Effector memory CD8-positive, alpha-beta T cell (primary cell): Measurements from ENCODE around the gene CADM3.

Experiments
- ATAC-seq: fragments of 150-1000 bp; cut with Tn5 transposase; replicated peaks from 2 replicates; pipeline ENCODE4 v1.10.0; 2021; ENCODE audit warnings: mild to moderate bottlenecking, moderate library complexity
- DNase-seq, 3 experiments: peaks; one replicate each; pipeline ENCODE4 v3.0.0; 2021
- H3K27ac Mint-ChIP-seq, 2 donors: one replicate each; pipeline ENCODE4 v1.8.0; 2022; ENCODE audit warnings: mild to moderate bottlenecking in 2 of 2, mixed read lengths in 2 of 2, moderate library complexity in 2 of 2
- H3K27me3 Mint-ChIP-seq, 2 donors: one replicate each; pipeline ENCODE4 v1.8.0; 2022; ENCODE audit warnings: mixed read lengths in 2 of 2
- H3K36me3 Mint-ChIP-seq: one replicate; pipeline ENCODE4 v1.8.0; 2022; ENCODE audit warnings: mild to moderate bottlenecking, moderate library complexity, mixed read lengths; ENCODE audit not compliant: insufficient read depth
- H3K4me1 Mint-ChIP-seq, 2 donors: one replicate each; pipeline ENCODE4 v1.8.0; 2022; ENCODE audit warnings: low read depth in 2 of 2, mixed read lengths in 2 of 2
- H3K4me3 Mint-ChIP-seq, 2 donors: one replicate each; pipeline ENCODE4 v1.8.0; 2022; ENCODE audit warnings: mild to moderate bottlenecking in 2 of 2, mixed read lengths in 2 of 2, moderate library complexity in 2 of 2
- H3K9me3 Mint-ChIP-seq, 2 donors: one replicate each; pipeline ENCODE4 v1.8.0; 2022; ENCODE audit warnings: mixed read lengths in 2 of 2

The CADM3 gene

DNA sequence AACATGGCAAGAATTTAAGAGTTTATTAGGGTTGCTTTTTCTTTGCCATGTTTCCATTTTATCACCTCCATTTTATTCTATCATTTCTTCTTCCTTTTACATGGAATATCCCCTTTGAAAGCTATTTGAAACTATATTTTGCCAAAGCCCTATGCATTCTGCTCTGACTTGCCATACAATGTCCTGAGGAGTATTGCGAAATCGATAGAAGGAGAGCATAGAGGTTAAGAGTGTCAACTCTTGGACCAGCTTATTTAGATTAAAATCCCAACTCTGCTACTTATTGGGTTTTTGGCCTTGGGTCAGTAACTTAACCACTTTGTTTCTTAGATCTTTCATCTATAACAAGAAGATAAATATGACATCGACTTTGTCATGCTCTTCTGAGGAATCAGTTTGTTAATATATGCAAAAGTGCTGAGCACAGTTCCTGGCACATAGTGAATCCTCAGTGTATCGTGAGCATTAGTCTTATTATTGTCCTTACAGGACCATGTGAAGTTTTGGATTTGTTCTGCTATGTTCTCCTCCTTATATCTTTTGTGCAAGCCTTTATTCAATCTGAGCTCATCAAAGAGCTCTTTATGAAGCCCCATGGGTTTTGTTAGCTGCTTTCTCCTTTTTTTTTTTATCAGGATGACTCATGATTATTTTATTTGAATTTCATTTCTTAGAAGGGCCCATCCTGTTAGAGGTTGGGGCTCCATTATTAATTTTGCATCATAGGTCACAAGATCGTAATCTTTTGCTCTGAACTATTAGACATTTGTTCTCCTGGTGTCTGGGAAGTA lies 50.9 kb downstream of the CADM3 start:
- Mint-ChIP-seq H3K4me1 (no peaks in the 10 kb centered on the region), H3K27me3 (peaks cover 60 to 69% of the 10 kb centered on the region in 2 donors), H3K4me3 (no peak overlapping the region), H3K27ac (no peak overlapping the region), H3K36me3 (peaks cover 2% of the 10 kb centered on the region), H3K9me3 (no peaks in the 10 kb centered on the region)
- ATAC-seq (no peak), DNase-seq (no peak)

DNA sequence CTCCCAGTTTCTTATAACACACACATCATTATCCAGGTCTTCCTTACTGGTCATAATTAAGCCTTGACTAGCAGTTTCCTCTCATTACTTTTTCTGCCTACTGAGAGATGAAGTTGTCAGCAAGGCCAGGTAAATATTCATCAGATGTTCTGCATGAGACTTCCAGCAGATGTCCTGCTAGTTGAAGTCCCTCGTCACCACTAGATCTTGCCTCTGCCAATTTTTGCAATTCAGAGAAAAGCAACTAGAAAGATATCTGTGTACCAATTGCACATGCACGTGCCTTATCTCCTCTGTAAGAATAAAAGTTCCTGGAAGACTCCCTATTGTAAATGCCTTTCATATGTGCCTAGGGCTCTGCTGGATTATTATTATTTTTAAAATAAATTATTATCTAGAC lies 51.6 kb downstream of the CADM3 start:
- no peak for DNase-seq
- H3K9me3 Mint-ChIP-seq = no peaks in the 10 kb centered on the region
- no peaks in the 10 kb centered on the region for H3K4me1 Mint-ChIP-seq
- H3K36me3 Mint-ChIP-seq = peaks cover 2% of the 10 kb centered on the region
- H3K27me3 Mint-ChIP-seq = peaks cover 61 to 62% of the 10 kb centered on the region in 2 donors
- no peak overlapping the region for H3K4me3 Mint-ChIP-seq
- ATAC-seq = no peak
- H3K27ac Mint-ChIP-seq = no peak overlapping the region

DNA sequence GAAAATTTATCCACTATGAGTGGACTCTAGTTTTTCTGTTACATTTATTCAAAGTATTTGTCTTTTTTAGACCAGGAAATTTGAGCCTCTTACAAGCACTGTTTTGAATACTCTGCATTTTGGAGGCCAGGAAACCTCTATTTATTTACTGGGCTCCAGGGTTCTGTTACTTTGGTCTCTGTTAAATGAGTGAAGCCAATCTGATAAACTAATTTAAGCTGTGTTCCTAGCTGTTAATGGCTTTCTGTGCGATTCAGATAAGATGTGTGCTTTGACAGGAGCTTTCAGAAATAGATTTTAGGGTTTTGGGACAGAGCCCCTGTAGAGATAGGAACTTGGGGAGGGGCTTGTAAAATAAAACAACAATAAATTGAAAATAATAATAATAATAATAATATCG lies 57.1 kb downstream of the CADM3 start:
- Mint-ChIP-seq H3K27ac (no peak overlapping the region), H3K4me1 (no peaks in the 10 kb centered on the region), H3K36me3 (no peaks in the 10 kb centered on the region), H3K4me3 (no peak overlapping the region), H3K9me3 (no peaks in the 10 kb centered on the region), H3K27me3 (peaks cover 55 to 59% of the 10 kb centered on the region in 2 donors)
- DNase-seq (no peak), ATAC-seq (no peak)

DNA sequence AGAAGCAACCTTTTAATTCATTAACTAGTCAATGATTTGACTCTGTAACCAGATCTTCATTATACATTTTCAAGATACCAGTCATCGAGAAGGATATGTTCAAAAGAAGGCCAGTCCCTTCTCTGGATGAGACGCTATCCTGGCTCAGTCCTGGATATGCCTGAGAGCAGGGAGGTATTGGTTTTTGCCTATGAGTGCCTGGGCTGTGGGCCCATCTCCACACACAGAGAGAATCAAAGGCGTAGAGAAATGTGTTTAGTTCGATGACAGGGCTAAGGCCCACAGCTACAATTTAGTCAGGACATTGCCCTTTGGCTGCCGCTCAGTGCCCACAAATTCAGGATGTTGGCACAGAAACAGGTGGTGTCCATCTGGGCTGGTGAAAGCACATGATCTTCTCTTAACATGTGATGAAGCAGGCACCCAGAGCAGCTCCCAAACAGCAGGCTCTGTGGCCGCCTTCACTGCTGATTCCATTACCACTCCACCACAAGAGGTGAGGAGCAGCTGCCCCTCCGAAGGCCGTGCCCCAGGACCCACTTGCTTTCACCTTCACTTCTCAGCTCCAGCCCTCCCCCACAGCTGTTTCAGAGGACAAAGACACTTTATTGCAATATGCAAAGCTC lies 58.0 kb downstream of the CADM3 start:
- Mint-ChIP-seq H3K9me3 (no peaks in the 10 kb centered on the region), H3K4me1 (no peaks in the 10 kb centered on the region), H3K36me3 (no peaks in the 10 kb centered on the region), H3K4me3 (no peak overlapping the region), H3K27ac (no peak overlapping the region), H3K27me3 (peaks cover 49 to 51% of the 10 kb centered on the region in 2 donors)
- no peak for DNase-seq
- no peak for ATAC-seq

DNA sequence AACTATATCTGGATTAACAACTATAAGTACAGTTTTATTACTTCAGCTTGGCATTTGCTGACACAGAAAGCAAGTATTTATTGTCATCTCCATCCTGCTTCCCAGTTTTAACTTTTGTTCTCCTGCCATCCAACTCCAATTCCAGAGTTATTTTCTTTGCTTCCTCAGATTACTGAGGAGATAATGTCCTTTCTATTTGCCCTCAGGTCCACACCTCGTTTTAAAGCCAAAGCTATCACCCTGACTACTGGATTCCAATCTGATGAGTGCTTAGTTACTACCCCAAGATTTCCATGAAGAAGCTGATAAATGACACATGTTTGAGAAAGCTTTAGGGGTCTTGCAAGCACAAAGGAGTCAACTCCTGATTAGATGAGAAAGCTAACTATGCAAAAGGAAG lies 58.5 kb downstream of the CADM3 start:
- no peaks in the 10 kb centered on the region for H3K9me3 Mint-ChIP-seq
- no peak overlapping the region for H3K27ac Mint-ChIP-seq
- H3K4me1 Mint-ChIP-seq = no peaks in the 10 kb centered on the region
- DNase-seq = no peak
- ATAC-seq = no peak
- H3K27me3 Mint-ChIP-seq = peaks cover 48 to 49% of the 10 kb centered on the region in 2 donors
- no peaks in the 10 kb centered on the region for H3K36me3 Mint-ChIP-seq
- no peak overlapping the region for H3K4me3 Mint-ChIP-seq

DNA sequence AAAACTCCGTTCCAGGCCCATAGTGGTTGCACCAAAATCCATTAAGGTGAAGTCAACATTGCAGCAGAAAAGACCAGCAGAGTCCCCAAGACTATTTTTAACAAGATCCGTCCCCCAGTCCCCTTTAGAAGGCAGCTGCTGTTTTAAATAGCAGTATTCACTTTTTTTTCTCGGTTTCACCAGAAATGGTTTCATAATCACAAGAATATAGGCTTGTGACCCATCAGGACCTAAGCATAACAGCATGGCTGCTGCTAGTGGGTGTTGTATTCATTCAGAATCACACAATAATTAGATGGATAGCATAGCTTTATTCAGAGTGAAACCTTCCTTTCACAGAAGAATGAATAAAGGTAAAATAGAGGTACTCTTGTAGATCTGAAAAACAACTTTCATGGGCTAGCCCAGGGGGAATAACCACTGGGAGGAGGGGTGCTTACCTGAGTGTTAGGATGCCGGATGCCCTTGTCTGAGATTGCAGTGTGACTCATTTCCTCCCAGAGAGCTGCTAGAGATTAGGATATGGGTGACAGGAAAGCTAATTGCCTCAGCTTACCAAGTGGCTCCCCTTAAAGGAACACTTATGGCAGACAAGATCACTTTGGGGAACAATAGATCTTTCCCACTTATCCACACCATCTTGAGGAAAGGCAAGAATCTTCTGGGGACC lies 68.3 kb downstream of the CADM3 start:
- H3K4me1 Mint-ChIP-seq = peaks cover 0 to 6% of the 10 kb centered on the region in 2 donors
- H3K36me3 Mint-ChIP-seq = no peaks in the 10 kb centered on the region
- no peaks in the 10 kb centered on the region for H3K9me3 Mint-ChIP-seq
- no peak overlapping the region for H3K27ac Mint-ChIP-seq
- no peak overlapping the region for H3K4me3 Mint-ChIP-seq
- DNase-seq (no peak), ATAC-seq (no peak)
- H3K27me3 Mint-ChIP-seq = peaks cover 18 to 35% of the 10 kb centered on the region in 2 donors

DNA sequence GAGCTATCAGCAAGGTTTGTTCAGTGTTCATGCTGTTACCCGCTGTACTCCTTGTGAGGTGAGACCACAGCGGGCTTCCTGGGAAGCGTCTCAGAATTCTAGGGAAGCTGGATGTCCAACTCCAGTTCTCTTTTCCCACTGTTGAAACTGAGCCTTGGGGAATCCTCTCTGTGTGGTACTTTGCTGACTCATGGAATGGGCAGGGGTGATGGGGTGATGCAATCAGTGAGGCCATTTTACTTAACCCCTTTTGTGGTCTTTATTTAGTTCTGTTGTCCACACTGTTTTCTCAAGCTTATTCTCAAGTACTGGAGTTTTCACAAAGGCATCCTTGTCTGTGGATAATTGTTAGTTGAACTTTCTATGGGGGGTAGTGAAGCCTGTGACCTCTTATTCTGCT lies 75.9 kb downstream of the CADM3 start:
- peaks cover 0 to 7% of the 10 kb centered on the region in 2 donors for H3K9me3 Mint-ChIP-seq
- H3K4me1 Mint-ChIP-seq = no peaks in the 10 kb centered on the region
- ATAC-seq (no peak), DNase-seq (no peak)
- no peak overlapping the region for H3K27ac Mint-ChIP-seq
- H3K4me3 Mint-ChIP-seq = no peak overlapping the region
- H3K27me3 Mint-ChIP-seq = peaks cover 52 to 66% of the 10 kb centered on the region in 2 donors
- H3K36me3 Mint-ChIP-seq = no peaks in the 10 kb centered on the region

DNA sequence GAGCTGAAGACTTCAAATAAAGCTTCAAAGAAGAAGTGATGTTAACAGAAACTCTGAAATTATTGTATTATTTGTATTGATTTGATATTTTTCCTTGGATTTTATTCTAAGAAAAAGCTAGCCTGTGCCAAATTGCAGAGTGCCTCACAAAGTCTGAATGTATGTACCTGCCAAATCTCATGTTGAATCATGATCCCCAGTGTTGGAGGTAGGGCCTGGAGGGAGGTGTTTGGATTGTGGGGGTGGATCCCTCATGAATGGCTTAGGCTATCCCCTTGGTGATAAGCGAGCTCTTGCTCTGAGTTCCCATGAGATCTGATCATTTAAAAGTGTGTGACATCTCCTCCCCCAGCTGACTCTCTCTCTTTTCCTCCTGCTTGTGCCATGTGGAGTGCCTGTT lies 76.9 kb downstream of the CADM3 start:
- DNase-seq (no peak), ATAC-seq (no peak)
- Mint-ChIP-seq H3K4me3 (no peak overlapping the region), H3K27me3 (peaks cover 60 to 76% of the 10 kb centered on the region in 2 donors), H3K4me1 (no peaks in the 10 kb centered on the region), H3K9me3 (peaks cover 0 to 7% of the 10 kb centered on the region in 2 donors), H3K27ac (no peak overlapping the region), H3K36me3 (no peaks in the 10 kb centered on the region)

DNA sequence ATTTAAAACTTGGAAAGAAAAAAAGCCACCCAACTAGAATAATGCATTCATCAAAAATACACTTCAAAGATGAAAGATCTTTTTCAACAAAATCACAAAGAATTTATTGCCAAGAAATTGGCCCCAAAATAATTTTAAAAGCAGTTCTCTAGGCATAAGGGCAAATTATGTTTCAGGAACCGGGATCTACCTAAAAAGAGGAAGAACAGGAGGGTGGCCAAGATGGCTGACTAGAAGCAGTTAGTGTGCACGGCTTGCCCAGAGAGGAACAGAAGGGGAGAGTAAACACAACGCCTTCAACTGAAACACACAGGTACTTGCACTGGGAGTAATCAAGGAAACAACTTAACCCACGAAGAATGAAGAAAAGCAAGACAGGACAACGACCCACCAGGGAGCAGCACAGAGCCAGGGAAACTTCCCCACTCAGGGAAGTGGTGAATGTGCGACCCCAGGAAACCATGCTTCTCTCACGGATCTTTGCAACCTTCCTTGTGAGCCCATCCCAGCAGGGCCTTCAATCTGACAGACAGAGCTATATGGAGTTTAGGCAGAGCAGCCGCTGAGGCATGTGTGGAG lies 79.3 kb downstream of the CADM3 start:
- Mint-ChIP-seq H3K36me3 (no peaks in the 10 kb centered on the region), H3K27me3 (peaks cover 58 to 70% of the 10 kb centered on the region in 2 donors), H3K4me1 (no peaks in the 10 kb centered on the region), H3K9me3 (peaks cover 0 to 7% of the 10 kb centered on the region in 2 donors), H3K27ac (no peak overlapping the region), H3K4me3 (no peak overlapping the region)
- ATAC-seq = no peak
- DNase-seq = no peak
